Caco-2 (cell line): ENCODE data around the gene SYCP2L. TPM values are rescaled to one million over a fixed set of nuclear protein-coding genes. Genes with fewer than 3 reads are reported as not detected.

Source experiments
- BruUV-seq: library from RNA; stranded (reverse); fragments of 400-500 nt; replicated peaks from 2 replicates; lab custom pipeline; 2021; lab: Mats Ljungman, UMichigan
- CTCF ChIA-PET: fragments of 300-600 bp; sonication (Branson Sonifier 250); formaldehyde crosslinking; loops from one replicate; lab custom pipeline; 2022; ENCODE audit warnings: antibody characterized with exemption; lab: Charles Lee
- POLR2A ChIA-PET: fragments of 300-600 bp; sonication (Branson Sonifier 250); formaldehyde crosslinking; loops from one replicate; lab custom pipeline; 2022; ENCODE audit warnings: antibody characterized with exemption; lab: Charles Lee
- DNase-seq, 2 experiments: peaks; one replicate each; pipeline versions ENCODE4 v3.0.0 to v3.0.0-alpha.2; 2020 to 2022
- H3K27me3 ChIP-seq: replicated peaks from 2 replicates; pipeline ENCODE4 v1.6.0; 2011; ENCODE audit warnings: low read length; ENCODE audit not compliant: control insufficient read depth, insufficient read depth
- H3K36me3 ChIP-seq: 2 replicates; pipeline ENCODE4 v1.5.1; 2011; ENCODE audit warnings: low read length; ENCODE audit not compliant: control insufficient read depth, insufficient read depth
- H3K4me1 ChIP-seq: fragments of 250-450 bp; sonication (Bioruptor Pico); 2 replicates; pipeline ENCODE4 v1.5.1; 2020; ENCODE audit warnings: mild to moderate bottlenecking
- H3K4me3 ChIP-seq: 2 replicates; pipeline ENCODE4 v1.5.1; 2011; ENCODE audit warnings: low read depth, mild to moderate bottlenecking, control low read depth, low read length
- H3K9me3 ChIP-seq: fragments of 250-450 bp; sonication (Bioruptor Pico); 2 replicates; pipeline ENCODE4 v1.5.1; 2020; ENCODE audit warnings: mild to moderate bottlenecking, moderate library complexity
- H3K27ac Mint-ChIP-seq: one replicate; pipeline ENCODE4 v1.8.0; 2022; ENCODE audit warnings: mixed read lengths; ENCODE audit not compliant: unreplicated experiment
- H3K27me3 Mint-ChIP-seq: one replicate; pipeline ENCODE4 v1.8.0; 2022; ENCODE audit warnings: mixed read lengths; ENCODE audit not compliant: insufficient read depth, unreplicated experiment
- H3K36me3 Mint-ChIP-seq: one replicate; pipeline ENCODE4 v1.8.0; 2022; ENCODE audit warnings: mild to moderate bottlenecking, mixed read lengths; ENCODE audit not compliant: insufficient read depth, unreplicated experiment
- H3K4me1 Mint-ChIP-seq: one replicate; pipeline ENCODE4 v1.8.0; 2022; ENCODE audit warnings: low read depth, mixed read lengths; ENCODE audit not compliant: unreplicated experiment
- H3K4me3 Mint-ChIP-seq: one replicate; pipeline ENCODE4 v1.8.0; 2022; ENCODE audit warnings: mild to moderate bottlenecking, moderate library complexity, mixed read lengths; ENCODE audit not compliant: unreplicated experiment
- H3K9me3 Mint-ChIP-seq: one replicate; pipeline ENCODE4 v1.8.0; 2022; ENCODE audit warnings: mixed read lengths; ENCODE audit not compliant: unreplicated experiment
- CTCF ChIP-seq, 2 experiments: fragments of 200-600 bp in 1 of 2; IDR thresholded peaks; 1 replicate in 1 of 2; 2 replicates in 1 of 2; pipeline versions ENCODE4 v1.5.1 to v1.8.0; 2011 to 2022; ENCODE audit warnings: antibody characterized with exemption in 1 of 2, control low read depth in 1 of 2, inconsistent platforms in 1 of 2, low read depth in 1 of 2, low read length in 1 of 2, mild to moderate bottlenecking in 1 of 2, moderate library complexity in 1 of 2; ENCODE audit not compliant: insufficient read depth in 1 of 2, severe bottlenecking in 1 of 2, unreplicated experiment in 1 of 2
- intact Hi-C: fragments of 100-400 bp; cut with micrococcal nuclease; formaldehyde crosslinking; loops from one replicate; pipeline ENCODE4 v1.10.0; 2022; ENCODE audit not compliant: unreplicated experiment
- total RNA-seq: library from RNA; stranded (reverse); gene quantifications from 2 replicates; pipeline ENCODE4 v1.2.3, GENCODE V29; 2022

SYCP2L gene
- total RNA-seq, 1 experiment from 2014 or later, result 0.20 TPM

GRCh38 chr6:11017090-11017489 lies 130.2 kb downstream of the SYCP2L start:
- Mint-ChIP-seq H3K27ac (no peak overlapping the region), H3K36me3 (no peaks in the 10 kb centered on the region), H3K27me3 (no peaks in the 10 kb centered on the region), H3K4me1 (peaks cover 19% of the 10 kb centered on the region), H3K9me3 (no peaks in the 10 kb centered on the region), H3K4me3 (no peak overlapping the region)
- no peak for TF ChIP-seq CTCF (IDR thresholded peaks at IDR 0.05; ENCODE audit: insufficient read depth in 1 of 2, low read depth in 1 of 2, low read length in 1 of 2, severe bottlenecking in 1 of 2, unreplicated experiment in 1 of 2)
- Histone ChIP-seq H3K36me3 (peaks cover 1% of the 10 kb centered on the region; the same call in 1 of the 2 replicates), H3K27me3 (no peaks in the 10 kb centered on the region), H3K4me3 (no peak overlapping the region), H3K9me3 (no peaks in the 10 kb centered on the region), H3K4me1 (peaks cover 17% of the 10 kb centered on the region)
- BruUV-seq, result no TSS peak
- CTCF ChIA-PET, result no interaction called here
- DNase-seq, result no peak
- intact Hi-C loops, result no loop called here
- POLR2A ChIA-PET, result no interaction called here

- TF ChIP-seq CTCF (IDR thresholded peaks at IDR 0.05; ENCODE audit: insufficient read depth in 1 of 2, low read depth in 1 of 2, low read length in 1 of 2, severe bottlenecking in 1 of 2, unreplicated experiment in 1 of 2), result no peak
- DNase-seq, result no peak
- ChIA-PET POLR2A (no interaction called here), CTCF (no interaction called here)
- Mint-ChIP-seq H3K9me3 (no peaks in the 10 kb centered on the region), H3K36me3 (no peaks in the 10 kb centered on the region), H3K27me3 (no peaks in the 10 kb centered on the region), H3K4me3 (no peak overlapping the region), H3K4me1 (peaks cover 8% of the 10 kb centered on the region), H3K27ac (no peak overlapping the region)
- intact Hi-C loops, result no loop called here
- H3K27me3 ChIP-seq, result no peaks in the 10 kb centered on the region
- H3K4me1 ChIP-seq, result peaks cover 6% of the 10 kb centered on the region
- H3K4me3 ChIP-seq, result no peak overlapping the region
- H3K9me3 ChIP-seq, result no peaks in the 10 kb centered on the region
- H3K36me3 ChIP-seq, result peaks cover 1% of the 10 kb centered on the region; the same call in 1 of the 2 replicates
- BruUV-seq, result no TSS peak
Observed at GRCh38 chr6:11018225-11018624, 131.4 kb downstream of the SYCP2L start.

GRCh38 chr6:11021003-11021402 lies 134.2 kb downstream of the SYCP2L start:
- DNase-seq, result no peak
- Mint-ChIP-seq H3K27ac (no peak overlapping the region), H3K36me3 (no peaks in the 10 kb centered on the region), H3K27me3 (no peaks in the 10 kb centered on the region), H3K4me3 (no peak overlapping the region), H3K9me3 (no peaks in the 10 kb centered on the region), H3K4me1 (no peaks in the 10 kb centered on the region)
- Histone ChIP-seq H3K36me3 (no peaks in the 10 kb centered on the region), H3K4me3 (no peak overlapping the region), H3K9me3 (no peaks in the 10 kb centered on the region), H3K4me1 (0 out of 2 replicates have a peak, but pooled peaks cover 4% of the 10 kb centered on the region), H3K27me3 (no peaks in the 10 kb centered on the region)
- ChIA-PET POLR2A (no interaction called here), CTCF (interaction anchor here (1.5 kb wide), 1 partner anchor 69 kb away, joined by 3 read pairs; no protein-coding TSS in a partner anchor)
- BruUV-seq, result no TSS peak
- intact Hi-C loops, result no loop called here
- TF ChIP-seq CTCF (IDR thresholded peaks at IDR 0.05; ENCODE audit: insufficient read depth in 1 of 2, low read depth in 1 of 2, low read length in 1 of 2, severe bottlenecking in 1 of 2, unreplicated experiment in 1 of 2), result no peak
